Measurements from ENCODE around the gene CRIP2. TPM values are rescaled to one million over a fixed set of nuclear protein-coding genes. Genes with fewer than 3 reads are reported as not detected.

The CRIP2 gene, protein sequence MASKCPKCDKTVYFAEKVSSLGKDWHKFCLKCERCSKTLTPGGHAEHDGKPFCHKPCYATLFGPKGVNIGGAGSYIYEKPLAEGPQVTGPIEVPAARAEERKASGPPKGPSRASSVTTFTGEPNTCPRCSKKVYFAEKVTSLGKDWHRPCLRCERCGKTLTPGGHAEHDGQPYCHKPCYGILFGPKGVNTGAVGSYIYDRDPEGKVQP
- 100 to 1,000 TPM in 1 of 4 donors, 10 to 100 TPM in 2, 1 to 10 TPM in 1; 8.9 to 137 (median 34.6) TPM for polyA plus RNA-seq
- long read RNA-seq, donor 1, result 0 reads
- long read RNA-seq, donor 2, transcript CRIP2-201 (8 exons, 1,857 nt), result major isoform, 5 of 5 reads
- long read RNA-seq, donor 2, partial matches to known transcripts, result 0 of 5 reads
- long read RNA-seq, donor 2, other reads (novel, unspliced or antisense), result 0 of 5 reads
- long read RNA-seq, donor 3, transcript CRIP2-201 (8 exons, 1,857 nt), result major isoform, 16 of 34 reads
- long read RNA-seq, donor 3, partial matches to known transcripts, result 16 of 34 reads
- long read RNA-seq, donor 3, other reads (novel, unspliced or antisense), result 0 of 34 reads
- long read RNA-seq, donor 4, partial matches to known transcripts, result 0 of 2 reads
- long read RNA-seq, donor 4, other reads (novel, unspliced or antisense), result 0 of 2 reads
- long read RNA-seq, donor 5, transcript CRIP2-201 (8 exons, 1,857 nt), result major isoform, 7 of 7 reads
- long read RNA-seq, donor 5, partial matches to known transcripts, result 0 of 7 reads
- long read RNA-seq, donor 5, other reads (novel, unspliced or antisense), result 0 of 7 reads
- long read RNA-seq, donor 6, transcript CRIP2-201 (8 exons, 1,857 nt), result major isoform, 18 of 19 reads
- long read RNA-seq, donor 6, partial matches to known transcripts, result 0 of 19 reads
- long read RNA-seq, donor 6, other reads (novel, unspliced or antisense), result 0 of 19 reads
- long read RNA-seq, donor 7, result 0 reads
- long read RNA-seq, donor 8, transcript CRIP2-201 (8 exons, 1,857 nt), result major isoform, 8 of 13 reads
- long read RNA-seq, donor 8, partial matches to known transcripts, result 5 of 13 reads
- long read RNA-seq, donor 8, other reads (novel, unspliced or antisense), result 0 of 13 reads
- long read RNA-seq, donor 9, transcript CRIP2-201 (8 exons, 1,857 nt), result major isoform, 6 of 7 reads
- long read RNA-seq, donor 9, partial matches to known transcripts, result 0 of 7 reads
- long read RNA-seq, donor 9, other reads (novel, unspliced or antisense), result 0 of 7 reads
- long read RNA-seq, donor 10, transcript CRIP2-201 (8 exons, 1,857 nt), result major isoform, 39 of 42 reads
- long read RNA-seq, donor 10, partial matches to known transcripts, result 0 of 42 reads
- long read RNA-seq, donor 10, other reads (novel, unspliced or antisense), result 0 of 42 reads

DNA sequence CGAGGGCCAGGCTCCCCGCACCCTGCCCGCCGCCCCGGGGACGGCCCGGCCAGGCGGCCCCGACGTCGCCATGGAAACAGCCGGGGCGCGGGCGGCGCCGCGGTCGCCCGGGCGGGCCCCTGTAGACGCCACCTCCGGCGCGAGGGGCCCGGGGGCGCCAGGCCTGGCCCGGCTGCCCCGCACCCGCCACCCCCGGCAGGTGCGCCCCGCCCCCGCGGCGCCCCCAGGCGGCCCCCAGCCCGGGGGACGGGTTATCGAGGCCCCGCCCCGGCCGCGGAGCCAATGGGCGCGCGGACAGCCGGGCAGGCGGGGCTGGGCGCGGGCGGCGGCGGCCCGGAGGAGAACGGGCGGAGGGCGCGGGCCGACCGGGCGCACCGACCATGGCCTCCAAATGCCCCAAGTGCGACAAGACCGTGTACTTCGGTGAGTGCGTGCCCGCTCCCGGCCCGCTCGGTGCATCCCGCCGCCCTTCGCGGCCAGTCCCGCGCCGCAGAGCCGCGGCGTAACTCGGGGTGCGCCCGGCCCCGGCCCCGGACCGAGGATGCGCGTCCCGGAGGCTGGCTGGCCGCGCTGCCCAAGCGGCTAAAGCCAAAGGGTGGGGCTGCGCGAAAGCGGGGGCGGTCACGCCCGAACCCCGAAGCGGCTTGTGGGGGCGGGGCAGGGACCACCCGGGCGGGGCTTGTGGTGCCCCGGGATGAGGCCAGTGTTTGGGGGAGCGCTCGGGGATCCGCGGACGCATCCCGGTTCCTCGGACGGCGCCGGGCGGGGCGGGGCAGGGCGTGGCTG lies at the start of gene CRIP2:
TSS of gene CRIP2 (plus strand) at position 339 of the 786 bp plus-strand sequence. CDS start at position 381, 42 bp downstream.
- Histone ChIP-seq H3K27me3 (ENCODE audit: control insufficient read depth in 3 of 3, insufficient read depth in 3 of 3, low read length in 3 of 3) (peaks cover 3 to 27% (median 7%) of the 10 kb centered on the region in 3 donors), H3K36me3 (ENCODE audit: control insufficient read depth in 3 of 3, insufficient read depth in 2 of 3, low read depth in 1 of 3, low read length in 3 of 3) (peaks cover 0 to 20% (median under 1%) of the 10 kb centered on the region in 3 donors), H3K4me3 (ENCODE audit: low read depth in 1 of 3, low read length in 3 of 3) (peak within 1 kb of the TSS; percentile 48 to 59 (median 53)), H3K27ac (ENCODE audit: low read depth in 1 of 3, low read length in 2 of 3) (peak within 1 kb of the TSS in 2 of 3 donors; percentile 77 to 86), H3K4me1 (ENCODE audit: control insufficient read depth in 3 of 3, insufficient read depth in 2 of 3, low read depth in 1 of 3, low read length in 2 of 3) (peaks cover 0 to 38% (median 0%) of the 10 kb centered on the region in 3 donors), H3K9me3 (ENCODE audit: control insufficient read depth in 2 of 2, insufficient read depth in 1 of 2, low read depth in 1 of 2, low read length in 1 of 2) (no peaks in the 10 kb centered on the region)
- WGBS, 3 donors, result 0 to 1% (median 1%) methylated on average over 62 to 118 of the region's 118 CpGs
- FAIRE-seq, result no peak
- peak in 1 of 2 donors; percentile 76 for DNase-seq

DNA sequence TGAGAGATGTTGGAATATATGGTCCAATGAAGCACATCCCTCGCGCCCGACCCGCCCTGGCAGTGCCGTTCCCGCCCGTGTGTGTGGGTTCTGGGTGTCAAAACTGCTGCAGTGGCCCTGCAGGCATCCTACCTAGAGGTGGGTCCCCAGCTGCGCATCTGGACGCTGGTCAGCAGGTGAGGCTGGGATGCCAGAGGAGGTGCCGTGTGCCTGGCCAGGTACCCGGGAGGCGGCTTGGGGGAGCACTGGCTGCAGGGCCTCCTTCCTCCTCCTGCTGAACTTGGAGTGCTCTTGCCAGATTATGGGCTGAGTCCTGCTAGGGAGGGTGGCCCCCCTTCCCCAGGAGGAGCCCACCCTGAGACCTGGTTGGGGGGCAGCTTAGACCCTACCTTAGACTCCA lies 49.8 kb upstream of the CRIP2 start:
- Histone ChIP-seq H3K27ac (ENCODE audit: low read depth in 1 of 3, low read length in 2 of 3) (no peak overlapping the region), H3K4me3 (ENCODE audit: low read depth in 1 of 3, low read length in 3 of 3) (no peak overlapping the region), H3K9me3 (ENCODE audit: control insufficient read depth in 2 of 2, insufficient read depth in 1 of 2, low read depth in 1 of 2, low read length in 1 of 2) (peaks cover 0 to 9% of the 10 kb centered on the region in 2 donors), H3K27me3 (ENCODE audit: control insufficient read depth in 3 of 3, insufficient read depth in 3 of 3, low read length in 3 of 3) (no peaks in the 10 kb centered on the region), H3K4me1 (ENCODE audit: control insufficient read depth in 3 of 3, insufficient read depth in 2 of 3, low read depth in 1 of 3, low read length in 2 of 3) (peaks cover 0 to 9% (median 0%) of the 10 kb centered on the region in 3 donors), H3K36me3 (ENCODE audit: control insufficient read depth in 3 of 3, insufficient read depth in 2 of 3, low read depth in 1 of 3, low read length in 3 of 3) (peaks cover 0 to 50% (median 0%) of the 10 kb centered on the region in 3 donors)
- FAIRE-seq (no peak), DNase-seq (no peak)
- WGBS, 3 donors, result 92 to 94% (median 92%) methylated on average over 11 to 12 of the region's 12 CpGs

DNA sequence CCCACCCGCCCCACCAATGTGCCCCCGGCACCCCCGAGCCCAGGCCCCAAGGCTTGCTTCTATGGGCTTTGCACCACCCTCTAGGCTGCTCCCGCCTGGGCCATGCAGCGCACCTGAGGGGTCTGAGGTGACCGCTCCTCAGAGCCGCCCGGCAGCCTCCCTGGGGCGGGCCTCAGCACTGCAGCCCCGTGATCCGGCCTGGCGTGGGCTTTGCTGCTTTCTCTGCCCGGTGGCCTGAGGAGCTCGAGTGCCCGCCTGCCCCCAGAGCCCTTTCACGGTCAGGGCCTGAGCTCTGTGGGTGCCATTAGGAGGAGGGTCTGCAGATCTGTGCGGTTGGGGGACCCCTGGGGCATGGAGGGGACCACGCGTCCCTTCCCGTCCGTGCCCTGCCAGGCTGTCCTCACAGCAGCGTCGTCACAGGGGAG lies 48.8 kb upstream of the CRIP2 start:
- H3K4me1 ChIP-seq (ENCODE audit: control insufficient read depth in 3 of 3, insufficient read depth in 2 of 3, low read depth in 1 of 3, low read length in 2 of 3), result peaks cover 0 to 6% (median 0%) of the 10 kb centered on the region in 3 donors
- WGBS, 3 donors, result 93 to 99% (median 95%) methylated on average over 19 to 23 of the region's 23 CpGs
- H3K9me3 ChIP-seq (ENCODE audit: control insufficient read depth in 2 of 2, insufficient read depth in 1 of 2, low read depth in 1 of 2, low read length in 1 of 2), result peaks cover 0 to 9% of the 10 kb centered on the region in 2 donors
- no peaks in the 10 kb centered on the region for H3K27me3 ChIP-seq (ENCODE audit: control insufficient read depth in 3 of 3, insufficient read depth in 3 of 3, low read length in 3 of 3)
- H3K27ac ChIP-seq (ENCODE audit: low read depth in 1 of 3, low read length in 2 of 3), result no peak overlapping the region
- no peak for DNase-seq
- peaks cover 0 to 57% (median 0%) of the 10 kb centered on the region in 3 donors for H3K36me3 ChIP-seq (ENCODE audit: control insufficient read depth in 3 of 3, insufficient read depth in 2 of 3, low read depth in 1 of 3, low read length in 3 of 3)
- FAIRE-seq, result no peak
- no peak overlapping the region for H3K4me3 ChIP-seq (ENCODE audit: low read depth in 1 of 3, low read length in 3 of 3)

DNA sequence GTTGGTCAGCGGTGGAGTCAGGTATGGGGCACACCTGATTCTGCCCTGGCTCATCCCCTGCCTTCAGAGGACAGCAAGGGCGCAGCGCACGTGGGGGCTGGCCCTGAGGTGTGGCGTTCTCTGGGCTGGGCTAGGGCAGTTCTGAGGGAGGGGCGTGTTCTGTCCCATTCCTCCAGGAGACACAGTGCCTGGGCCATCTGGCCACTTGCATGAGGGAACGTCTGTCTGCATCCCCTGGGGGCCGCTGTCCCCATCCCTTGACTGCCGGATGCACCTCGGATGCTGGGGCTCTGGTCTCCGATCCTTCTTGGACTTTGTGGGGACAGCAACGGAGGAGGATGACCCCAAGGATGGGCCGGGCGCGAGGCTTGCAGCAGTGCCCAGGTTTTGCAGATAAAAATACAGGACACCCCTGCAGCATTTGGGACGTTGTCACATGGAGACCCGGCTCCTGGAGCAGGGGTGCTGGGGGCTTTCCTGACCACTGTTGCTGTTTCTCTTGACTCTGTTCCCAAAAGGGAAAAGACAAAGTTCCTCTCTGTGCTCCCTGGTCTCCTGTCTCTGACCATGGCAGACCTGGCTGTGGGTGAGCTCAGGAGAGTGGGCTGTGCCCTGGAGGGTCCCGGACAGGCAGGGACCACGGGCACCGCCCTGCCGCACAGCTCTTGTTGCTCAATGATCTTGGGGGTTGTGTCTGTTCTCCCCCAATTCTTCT lies 48.0 kb upstream of the CRIP2 start:
- FAIRE-seq (no peak), DNase-seq (no peak)
- Histone ChIP-seq H3K27me3 (ENCODE audit: control insufficient read depth in 3 of 3, insufficient read depth in 3 of 3, low read length in 3 of 3) (no peaks in the 10 kb centered on the region), H3K27ac (ENCODE audit: low read depth in 1 of 3, low read length in 2 of 3) (no peak overlapping the region), H3K36me3 (ENCODE audit: control insufficient read depth in 3 of 3, insufficient read depth in 2 of 3, low read depth in 1 of 3, low read length in 3 of 3) (peaks cover 0 to 54% (median 0%) of the 10 kb centered on the region in 3 donors), H3K4me3 (ENCODE audit: low read depth in 1 of 3, low read length in 3 of 3) (no peak overlapping the region), H3K9me3 (ENCODE audit: control insufficient read depth in 2 of 2, insufficient read depth in 1 of 2, low read depth in 1 of 2, low read length in 1 of 2) (peaks cover 0 to 11% of the 10 kb centered on the region in 2 donors), H3K4me1 (ENCODE audit: control insufficient read depth in 3 of 3, insufficient read depth in 2 of 3, low read depth in 1 of 3, low read length in 2 of 3) (no peaks in the 10 kb centered on the region)
- WGBS, 3 donors, result 95 to 96% (median 96%) methylated on average over 21 of the region's 21 CpGs

DNA sequence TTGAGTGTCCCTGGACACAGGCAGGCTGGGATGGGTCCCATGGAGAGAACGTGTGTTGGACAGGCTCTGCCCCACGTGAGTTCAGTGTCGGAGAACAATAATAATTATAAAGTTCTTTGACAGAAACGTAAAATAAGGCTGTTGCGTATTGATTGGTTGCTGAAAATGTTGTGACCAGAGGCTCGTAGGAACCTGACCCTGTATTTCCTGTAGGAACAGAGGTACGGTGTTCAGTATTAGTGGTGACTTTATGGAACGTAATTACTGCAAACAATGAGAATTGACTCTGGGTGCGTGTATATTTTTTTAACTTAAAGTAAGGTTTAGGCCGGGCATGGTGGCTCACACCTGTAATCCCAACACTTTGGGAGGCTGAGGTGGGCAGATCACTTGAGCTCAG lies 47.2 kb upstream of the CRIP2 start:
- FAIRE-seq, result no peak
- Histone ChIP-seq H3K27me3 (ENCODE audit: control insufficient read depth in 3 of 3, insufficient read depth in 3 of 3, low read length in 3 of 3) (no peaks in the 10 kb centered on the region), H3K27ac (ENCODE audit: low read depth in 1 of 3, low read length in 2 of 3) (no peak overlapping the region), H3K4me1 (ENCODE audit: control insufficient read depth in 3 of 3, insufficient read depth in 2 of 3, low read depth in 1 of 3, low read length in 2 of 3) (no peaks in the 10 kb centered on the region), H3K4me3 (ENCODE audit: low read depth in 1 of 3, low read length in 3 of 3) (no peak overlapping the region), H3K9me3 (ENCODE audit: control insufficient read depth in 2 of 2, insufficient read depth in 1 of 2, low read depth in 1 of 2, low read length in 1 of 2) (peaks cover 0 to 11% of the 10 kb centered on the region in 2 donors), H3K36me3 (ENCODE audit: control insufficient read depth in 3 of 3, insufficient read depth in 2 of 3, low read depth in 1 of 3, low read length in 3 of 3) (peaks cover 0 to 47% (median 0%) of the 10 kb centered on the region in 3 donors)
- no peak for DNase-seq
- 96 to 99% (median 98%) methylated on average over 10 of the region's 10 CpGs for WGBS, 3 donors

DNA sequence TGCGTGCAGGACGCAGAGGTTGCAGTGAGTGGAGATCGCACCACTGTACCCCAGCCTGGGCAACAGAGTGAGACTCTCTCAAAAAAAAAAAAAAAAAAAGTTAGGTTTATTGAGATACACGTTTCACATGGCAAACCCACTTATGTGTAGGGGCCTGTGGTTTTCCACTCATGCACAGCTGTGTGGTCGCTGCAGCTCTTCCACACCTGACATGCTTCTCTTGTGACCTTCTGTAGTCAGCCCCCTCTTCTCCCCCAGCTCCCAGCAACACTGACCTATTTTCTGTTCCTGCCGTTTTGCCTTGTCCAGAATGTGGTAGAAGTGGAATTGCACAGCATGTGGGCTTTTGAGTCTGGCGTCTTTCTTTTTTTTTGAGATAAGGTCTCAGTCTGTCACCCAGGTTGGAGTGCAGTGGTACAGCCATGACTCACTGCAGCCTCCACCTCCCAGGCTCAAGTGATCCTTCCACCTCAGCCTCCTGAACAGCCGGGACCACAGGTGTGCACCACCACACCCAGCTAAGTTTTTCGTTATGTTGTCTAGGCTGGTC lies 46.6 kb upstream of the CRIP2 start:
- Histone ChIP-seq H3K4me1 (ENCODE audit: control insufficient read depth in 3 of 3, insufficient read depth in 2 of 3, low read depth in 1 of 3, low read length in 2 of 3) (no peaks in the 10 kb centered on the region), H3K9me3 (ENCODE audit: control insufficient read depth in 2 of 2, insufficient read depth in 1 of 2, low read depth in 1 of 2, low read length in 1 of 2) (peaks cover 0 to 11% of the 10 kb centered on the region in 2 donors), H3K4me3 (ENCODE audit: low read depth in 1 of 3, low read length in 3 of 3) (no peak overlapping the region), H3K27ac (ENCODE audit: low read depth in 1 of 3, low read length in 2 of 3) (no peak overlapping the region), H3K27me3 (ENCODE audit: control insufficient read depth in 3 of 3, insufficient read depth in 3 of 3, low read length in 3 of 3) (no peaks in the 10 kb centered on the region), H3K36me3 (ENCODE audit: control insufficient read depth in 3 of 3, insufficient read depth in 2 of 3, low read depth in 1 of 3, low read length in 3 of 3) (peaks cover 0 to 44% (median 0%) of the 10 kb centered on the region in 3 donors)
- DNase-seq (no peak), FAIRE-seq (no peak)
- 85 to 93% (median 88%) methylated on average over 9 of the region's 9 CpGs for WGBS, 3 donors

DNA sequence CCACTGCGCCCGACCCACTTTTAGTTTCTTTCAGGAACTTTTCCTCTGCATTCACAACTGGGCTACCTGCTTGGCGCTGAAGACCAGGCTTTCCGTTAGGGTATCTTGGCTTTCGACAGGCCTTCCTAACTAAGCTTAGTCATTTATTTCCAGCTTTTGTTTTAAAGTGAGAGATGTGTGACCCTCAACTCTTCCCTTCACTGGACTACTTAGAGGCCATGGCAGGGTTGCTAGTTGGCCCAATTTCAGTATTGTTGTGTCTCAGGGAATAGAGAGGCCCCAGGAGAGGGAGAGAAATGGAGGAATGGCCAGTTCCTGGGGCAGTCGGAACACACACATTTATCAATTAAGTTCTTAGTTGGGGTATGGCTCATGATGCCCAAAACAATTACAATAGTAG lies 44.6 kb upstream of the CRIP2 start:
- no peaks in the 10 kb centered on the region for H3K4me1 ChIP-seq (ENCODE audit: control insufficient read depth in 3 of 3, insufficient read depth in 2 of 3, low read depth in 1 of 3, low read length in 2 of 3)
- no peak for DNase-seq
- no peaks in the 10 kb centered on the region for H3K27me3 ChIP-seq (ENCODE audit: control insufficient read depth in 3 of 3, insufficient read depth in 3 of 3, low read length in 3 of 3)
- FAIRE-seq, result no peak
- no peak overlapping the region for H3K4me3 ChIP-seq (ENCODE audit: low read depth in 1 of 3, low read length in 3 of 3)
- WGBS, 3 donors, result 87 to 91% (median 90%) methylated on average over 6 of the region's 6 CpGs
- H3K9me3 ChIP-seq (ENCODE audit: control insufficient read depth in 2 of 2, insufficient read depth in 1 of 2, low read depth in 1 of 2, low read length in 1 of 2), result peaks cover 0 to 11% of the 10 kb centered on the region in 2 donors
- H3K36me3 ChIP-seq (ENCODE audit: control insufficient read depth in 3 of 3, insufficient read depth in 2 of 3, low read depth in 1 of 3, low read length in 3 of 3), result peaks cover 0 to 37% (median 0%) of the 10 kb centered on the region in 3 donors
- no peak overlapping the region for H3K27ac ChIP-seq (ENCODE audit: low read depth in 1 of 3, low read length in 2 of 3)

All from small intestine (tissue), 16 donors.